ENCODE measurements around the gene GPR50. TPM values are rescaled to one million over a fixed set of nuclear protein-coding genes. Genes with fewer than 3 reads are reported as not detected.

Gene GPR50
- polyA plus RNA-seq, 2 donors, result 0.04 to 0.09 TPM

- peaks cover 5 to 17% of the 10 kb centered on the region in 2 donors for H3K27me3 ChIP-seq (ENCODE audit: control insufficient read depth in 1 of 2, insufficient read depth in 2 of 2, low read length in 2 of 2)
- H3K9me3 ChIP-seq (ENCODE audit: control insufficient read depth in 2 of 2, insufficient read depth in 1 of 2, low read depth in 1 of 2, low read length in 1 of 2), result peaks cover 2 to 19% of the 10 kb centered on the region in 2 donors
- no peak overlapping the region for H3K27ac ChIP-seq (ENCODE audit: low read depth in 2 of 2, low read length in 1 of 2)
- H3K36me3 ChIP-seq (ENCODE audit: control insufficient read depth in 2 of 2, insufficient read depth in 2 of 2, low read length in 1 of 2), result no peaks in the 10 kb centered on the region
- H3K4me3 ChIP-seq (ENCODE audit: low read depth in 1 of 2, low read length in 2 of 2), result no peak overlapping the region
- 8 to 38% methylated on average over 37 of the region's 37 CpGs for WGBS, 2 donors
- H3K4me1 ChIP-seq (ENCODE audit: control insufficient read depth in 2 of 2, insufficient read depth in 2 of 2, low read length in 1 of 2), result no peaks in the 10 kb centered on the region
Measured at GRCh38 chrX:151174581-151175282, 1.7 kb upstream of the GPR50 start.

DNA sequence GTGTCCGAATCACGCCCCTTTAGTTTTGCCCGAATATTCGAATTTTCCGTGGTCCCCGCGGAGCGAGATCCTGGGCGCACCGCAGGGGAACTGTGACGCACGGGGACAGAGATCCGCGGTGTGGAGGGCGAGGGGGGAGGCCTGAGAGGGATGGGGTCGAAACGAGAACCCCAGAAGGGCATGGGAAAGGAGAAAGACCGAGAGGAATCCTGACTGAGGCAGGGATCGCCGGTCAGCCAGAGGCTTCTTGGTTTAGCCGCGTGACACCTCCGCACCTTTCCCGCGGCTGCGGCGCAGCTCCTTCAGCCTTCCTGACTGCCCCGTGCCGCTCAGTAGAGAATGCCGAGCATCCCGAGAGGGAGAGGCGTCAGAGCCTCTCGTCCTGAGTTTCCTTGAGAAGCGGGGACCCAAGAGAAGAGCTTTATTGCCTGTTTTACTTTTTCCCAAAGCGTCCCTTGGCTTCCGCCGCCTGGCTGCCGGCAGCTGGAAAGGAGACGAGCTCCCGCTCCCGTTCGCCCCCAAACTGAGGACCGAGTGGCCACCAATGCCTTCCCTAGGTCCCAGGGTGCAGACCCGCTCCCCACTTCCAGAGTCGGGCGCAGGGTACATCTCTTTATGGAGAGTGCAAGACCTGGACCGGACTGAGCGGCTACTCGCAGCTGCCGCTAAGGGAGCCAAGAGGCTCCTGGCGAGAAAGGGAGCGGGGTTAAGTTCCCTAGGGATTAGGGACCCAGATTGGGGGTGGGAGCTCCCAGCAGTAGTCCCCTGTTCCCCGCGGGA lies 911 bp upstream of the GPR50 start:
- 5 to 38% methylated on average over 38 to 54 of the region's 54 CpGs for WGBS, 2 donors
- H3K4me1 ChIP-seq (ENCODE audit: control insufficient read depth in 2 of 2, insufficient read depth in 2 of 2, low read length in 1 of 2), result no peaks in the 10 kb centered on the region
- H3K9me3 ChIP-seq (ENCODE audit: control insufficient read depth in 2 of 2, insufficient read depth in 1 of 2, low read depth in 1 of 2, low read length in 1 of 2), result peaks cover 2 to 20% of the 10 kb centered on the region in 2 donors
- H3K27ac ChIP-seq (ENCODE audit: low read depth in 2 of 2, low read length in 1 of 2), result no peak overlapping the region
- peaks cover 7 to 17% of the 10 kb centered on the region in 2 donors for H3K27me3 ChIP-seq (ENCODE audit: control insufficient read depth in 1 of 2, insufficient read depth in 2 of 2, low read length in 2 of 2)
- H3K36me3 ChIP-seq (ENCODE audit: control insufficient read depth in 2 of 2, insufficient read depth in 2 of 2, low read length in 1 of 2), result no peaks in the 10 kb centered on the region
- H3K4me3 ChIP-seq (ENCODE audit: low read depth in 1 of 2, low read length in 2 of 2), result no peak overlapping the region

- Histone ChIP-seq H3K4me3 (ENCODE audit: low read depth in 1 of 2, low read length in 2 of 2) (peak overlapping the region in 1 of 2 donors; percentile 2), H3K4me1 (ENCODE audit: control insufficient read depth in 2 of 2, insufficient read depth in 2 of 2, low read length in 1 of 2) (no peaks in the 10 kb centered on the region), H3K27ac (ENCODE audit: low read depth in 2 of 2, low read length in 1 of 2) (no peak overlapping the region), H3K36me3 (ENCODE audit: control insufficient read depth in 2 of 2, insufficient read depth in 2 of 2, low read length in 1 of 2) (no peaks in the 10 kb centered on the region), H3K27me3 (ENCODE audit: control insufficient read depth in 1 of 2, insufficient read depth in 2 of 2, low read length in 2 of 2) (peaks cover 7 to 17% of the 10 kb centered on the region in 2 donors), H3K9me3 (ENCODE audit: control insufficient read depth in 2 of 2, insufficient read depth in 1 of 2, low read depth in 1 of 2, low read length in 1 of 2) (peaks cover 2 to 23% of the 10 kb centered on the region in 2 donors)
- 2 to 40% methylated on average over 74 to 96 of the region's 96 CpGs for WGBS, 2 donors
Measured at GRCh38 chrX:151177141-151178027, 1.0 kb downstream of the GPR50 start.

- Histone ChIP-seq H3K9me3 (ENCODE audit: control insufficient read depth in 2 of 2, insufficient read depth in 1 of 2, low read depth in 1 of 2, low read length in 1 of 2) (peaks cover 2 to 23% of the 10 kb centered on the region in 2 donors), H3K36me3 (ENCODE audit: control insufficient read depth in 2 of 2, insufficient read depth in 2 of 2, low read length in 1 of 2) (no peaks in the 10 kb centered on the region), H3K27me3 (ENCODE audit: control insufficient read depth in 1 of 2, insufficient read depth in 2 of 2, low read length in 2 of 2) (peaks cover 7 to 17% of the 10 kb centered on the region in 2 donors), H3K4me1 (ENCODE audit: control insufficient read depth in 2 of 2, insufficient read depth in 2 of 2, low read length in 1 of 2) (no peaks in the 10 kb centered on the region), H3K4me3 (ENCODE audit: low read depth in 1 of 2, low read length in 2 of 2) (no peak overlapping the region), H3K27ac (ENCODE audit: low read depth in 2 of 2, low read length in 1 of 2) (no peak overlapping the region)
- WGBS, 2 donors, result 3 to 18% methylated on average over 18 of the region's 18 CpGs
Measured at GRCh38 chrX:151178746-151179145, 2.4 kb downstream of the GPR50 start.

DNA sequence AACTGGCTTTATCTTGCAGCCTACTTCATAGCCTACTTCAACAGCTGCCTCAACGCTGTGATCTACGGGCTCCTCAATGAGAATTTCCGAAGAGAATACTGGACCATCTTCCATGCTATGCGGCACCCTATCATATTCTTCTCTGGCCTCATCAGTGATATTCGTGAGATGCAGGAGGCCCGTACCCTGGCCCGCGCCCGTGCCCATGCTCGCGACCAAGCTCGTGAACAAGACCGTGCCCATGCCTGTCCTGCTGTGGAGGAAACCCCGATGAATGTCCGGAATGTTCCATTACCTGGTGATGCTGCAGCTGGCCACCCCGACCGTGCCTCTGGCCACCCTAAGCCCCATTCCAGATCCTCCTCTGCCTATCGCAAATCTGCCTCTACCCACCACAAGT lies 4.0 kb downstream of the GPR50 start:
- Histone ChIP-seq H3K27ac (ENCODE audit: low read depth in 2 of 2, low read length in 1 of 2) (no peak overlapping the region), H3K27me3 (ENCODE audit: control insufficient read depth in 1 of 2, insufficient read depth in 2 of 2, low read length in 2 of 2) (peaks cover 7 to 17% of the 10 kb centered on the region in 2 donors), H3K9me3 (ENCODE audit: control insufficient read depth in 2 of 2, insufficient read depth in 1 of 2, low read depth in 1 of 2, low read length in 1 of 2) (peaks cover 2 to 17% of the 10 kb centered on the region in 2 donors), H3K4me3 (ENCODE audit: low read depth in 1 of 2, low read length in 2 of 2) (no peak overlapping the region), H3K36me3 (ENCODE audit: control insufficient read depth in 2 of 2, insufficient read depth in 2 of 2, low read length in 1 of 2) (no peaks in the 10 kb centered on the region), H3K4me1 (ENCODE audit: control insufficient read depth in 2 of 2, insufficient read depth in 2 of 2, low read length in 1 of 2) (no peaks in the 10 kb centered on the region)
- 95% methylated on average over 18 of the region's 18 CpGs for WGBS, 2 donors

GRCh38 chrX:151181088-151181487 lies 4.7 kb downstream of the GPR50 start:
- no peak overlapping the region for H3K4me3 ChIP-seq (ENCODE audit: low read depth in 1 of 2, low read length in 2 of 2)
- no peaks in the 10 kb centered on the region for H3K36me3 ChIP-seq (ENCODE audit: control insufficient read depth in 2 of 2, insufficient read depth in 2 of 2, low read length in 1 of 2)
- 69 to 83% methylated on average over 7 of the region's 7 CpGs for WGBS, 2 donors
- no peaks in the 10 kb centered on the region for H3K4me1 ChIP-seq (ENCODE audit: control insufficient read depth in 2 of 2, insufficient read depth in 2 of 2, low read length in 1 of 2)
- peaks cover 2 to 12% of the 10 kb centered on the region in 2 donors for H3K9me3 ChIP-seq (ENCODE audit: control insufficient read depth in 2 of 2, insufficient read depth in 1 of 2, low read depth in 1 of 2, low read length in 1 of 2)
- no peak overlapping the region for H3K27ac ChIP-seq (ENCODE audit: low read depth in 2 of 2, low read length in 1 of 2)
- H3K27me3 ChIP-seq (ENCODE audit: control insufficient read depth in 1 of 2, insufficient read depth in 2 of 2, low read length in 2 of 2), result peaks cover 7 to 11% of the 10 kb centered on the region in 2 donors

- Histone ChIP-seq H3K9me3 (ENCODE audit: control insufficient read depth in 2 of 2, insufficient read depth in 1 of 2, low read depth in 1 of 2, low read length in 1 of 2) (peaks cover 0 to 4% of the 10 kb centered on the region in 2 donors), H3K27me3 (ENCODE audit: control insufficient read depth in 1 of 2, insufficient read depth in 2 of 2, low read length in 2 of 2) (peaks cover 0 to 7% of the 10 kb centered on the region in 2 donors), H3K4me3 (ENCODE audit: low read depth in 1 of 2, low read length in 2 of 2) (no peak overlapping the region), H3K36me3 (ENCODE audit: control insufficient read depth in 2 of 2, insufficient read depth in 2 of 2, low read length in 1 of 2) (no peaks in the 10 kb centered on the region), H3K27ac (ENCODE audit: low read depth in 2 of 2, low read length in 1 of 2) (no peak overlapping the region), H3K4me1 (ENCODE audit: control insufficient read depth in 2 of 2, insufficient read depth in 2 of 2, low read length in 1 of 2) (no peaks in the 10 kb centered on the region)
- WGBS, 2 donors, result 49 to 64% methylated on average over 6 of the region's 6 CpGs
Measured at GRCh38 chrX:151183233-151183753, 6.9 kb downstream of the GPR50 start.

DNA sequence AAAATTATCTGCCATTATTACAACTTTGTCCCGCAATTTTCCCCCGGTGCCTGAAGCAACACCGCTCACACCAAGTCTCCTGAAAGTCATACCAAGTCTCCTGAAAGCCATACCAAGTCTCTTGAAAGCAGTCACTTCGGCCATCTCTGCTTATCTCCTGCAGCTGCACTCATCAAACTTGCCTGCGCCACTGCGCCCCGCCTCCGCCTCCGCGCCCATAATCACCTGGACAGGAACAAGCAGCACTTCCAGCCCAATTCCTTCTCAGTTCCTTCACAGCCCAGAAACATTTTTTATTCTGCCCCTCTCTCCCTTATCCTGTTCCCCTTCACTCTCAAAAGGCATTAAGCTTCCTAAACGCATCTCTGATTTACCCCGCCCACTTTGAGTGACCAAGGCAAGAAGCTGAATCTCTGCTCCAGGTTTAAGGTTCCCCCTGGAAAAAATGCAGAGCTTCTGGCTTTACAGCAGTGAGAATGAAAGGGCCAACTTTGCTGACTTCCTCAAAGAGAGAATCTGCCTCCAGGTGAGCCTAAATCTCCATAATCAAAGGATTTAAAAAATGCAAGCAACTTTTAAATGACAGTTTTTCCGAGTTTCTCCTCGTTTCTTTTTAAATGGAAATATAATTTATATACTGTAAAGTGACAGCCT lies 7.7 kb downstream of the GPR50 start:
- no peak overlapping the region for H3K27ac ChIP-seq (ENCODE audit: low read depth in 2 of 2, low read length in 1 of 2)
- H3K4me3 ChIP-seq (ENCODE audit: low read depth in 1 of 2, low read length in 2 of 2), result no peak overlapping the region
- H3K9me3 ChIP-seq (ENCODE audit: control insufficient read depth in 2 of 2, insufficient read depth in 1 of 2, low read depth in 1 of 2, low read length in 1 of 2), result peaks cover 0 to 4% of the 10 kb centered on the region in 2 donors
- H3K4me1 ChIP-seq (ENCODE audit: control insufficient read depth in 2 of 2, insufficient read depth in 2 of 2, low read length in 1 of 2), result no peaks in the 10 kb centered on the region
- H3K27me3 ChIP-seq (ENCODE audit: control insufficient read depth in 1 of 2, insufficient read depth in 2 of 2, low read length in 2 of 2), result peaks cover 0 to 9% of the 10 kb centered on the region in 2 donors
- H3K36me3 ChIP-seq (ENCODE audit: control insufficient read depth in 2 of 2, insufficient read depth in 2 of 2, low read length in 1 of 2), result no peaks in the 10 kb centered on the region
- WGBS, 2 donors, result 10 to 17% methylated on average over 14 of the region's 14 CpGs
